ENCODE measurements around the gene MRPL17.

DNA sequence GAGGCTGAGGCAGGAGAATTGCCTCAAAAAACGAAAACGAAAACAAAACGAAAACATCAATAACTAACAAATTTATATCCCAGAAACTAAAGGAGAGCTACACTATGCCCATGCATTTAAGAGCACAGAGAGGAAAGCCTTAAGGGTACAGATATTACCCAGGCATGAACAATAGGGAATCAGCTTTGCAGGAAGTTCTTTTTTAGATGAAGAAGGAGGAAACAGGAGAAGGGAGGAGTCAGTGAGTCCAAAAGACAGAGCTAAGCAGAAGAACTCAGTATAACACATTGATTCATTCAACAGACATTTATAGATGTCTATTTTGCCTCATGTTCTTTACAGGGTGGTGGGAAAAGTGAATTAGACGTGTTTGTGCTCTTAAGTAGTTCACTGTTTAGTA, 8.3 kb downstream of the MRPL17 start:
- TF ChIP-seq EP300 (IDR thresholded peaks at IDR 0.05; ENCODE audit: low read length) (no peak), GABPB1 (CRISPR knock-in tag; IDR thresholded peaks at IDR 0.05) (no peak), CBX3 (IDR thresholded peaks at IDR 0.05; ENCODE audit: borderline replicate concordance in 1 of 2, low read length in 2 of 2) (no peak), HDAC2 (IDR thresholded peaks at IDR 0.05) (no peak), DIDO1 (tag; IDR thresholded peaks at IDR 0.05; ENCODE audit: low read depth) (no peak), SIN3A (IDR thresholded peaks at IDR 0.05; ENCODE audit: borderline replicate concordance in 2 of 2, control insufficient read depth in 1 of 2, low read depth in 2 of 2, low read length in 2 of 2) (no peak), HMG20A (CRISPR knock-in tag; conservative IDR thresholded peaks at IDR 0.05) (no peak), ZNF780A (CRISPR knock-in tag; IDR thresholded peaks at IDR 0.05) (no peak), ARHGAP35 (IDR thresholded peaks at IDR 0.05; ENCODE audit: partially characterized antibody) (no peak), ZNF146 (CRISPR knock-in tag; IDR thresholded peaks at IDR 0.05; ENCODE audit: unreplicated experiment) (no peak)
- TF ChIP-seq, protein P1, sequence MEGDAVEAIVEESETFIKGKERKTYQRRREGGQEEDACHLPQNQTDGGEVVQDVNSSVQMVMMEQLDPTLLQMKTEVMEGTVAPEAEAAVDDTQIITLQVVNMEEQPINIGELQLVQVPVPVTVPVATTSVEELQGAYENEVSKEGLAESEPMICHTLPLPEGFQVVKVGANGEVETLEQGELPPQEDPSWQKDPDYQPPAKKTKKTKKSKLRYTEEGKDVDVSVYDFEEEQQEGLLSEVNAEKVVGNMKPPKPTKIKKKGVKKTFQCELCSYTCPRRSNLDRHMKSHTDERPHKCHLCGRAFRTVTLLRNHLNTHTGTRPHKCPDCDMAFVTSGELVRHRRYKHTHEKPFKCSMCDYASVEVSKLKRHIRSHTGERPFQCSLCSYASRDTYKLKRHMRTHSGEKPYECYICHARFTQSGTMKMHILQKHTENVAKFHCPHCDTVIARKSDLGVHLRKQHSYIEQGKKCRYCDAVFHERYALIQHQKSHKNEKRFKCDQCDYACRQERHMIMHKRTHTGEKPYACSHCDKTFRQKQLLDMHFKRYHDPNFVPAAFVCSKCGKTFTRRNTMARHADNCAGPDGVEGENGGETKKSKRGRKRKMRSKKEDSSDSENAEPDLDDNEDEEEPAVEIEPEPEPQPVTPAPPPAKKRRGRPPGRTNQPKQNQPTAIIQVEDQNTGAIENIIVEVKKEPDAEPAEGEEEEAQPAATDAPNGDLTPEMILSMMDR (IDR thresholded peaks at IDR 0.05 in 2 of 3, conservative IDR thresholded peaks at IDR 0.05 in 1 of 3; ENCODE audit: insufficient read depth in 2 of 3, low read depth in 1 of 3, low read length in 3 of 3) = no peak
- TF ChIP-seq, protein P2, sequence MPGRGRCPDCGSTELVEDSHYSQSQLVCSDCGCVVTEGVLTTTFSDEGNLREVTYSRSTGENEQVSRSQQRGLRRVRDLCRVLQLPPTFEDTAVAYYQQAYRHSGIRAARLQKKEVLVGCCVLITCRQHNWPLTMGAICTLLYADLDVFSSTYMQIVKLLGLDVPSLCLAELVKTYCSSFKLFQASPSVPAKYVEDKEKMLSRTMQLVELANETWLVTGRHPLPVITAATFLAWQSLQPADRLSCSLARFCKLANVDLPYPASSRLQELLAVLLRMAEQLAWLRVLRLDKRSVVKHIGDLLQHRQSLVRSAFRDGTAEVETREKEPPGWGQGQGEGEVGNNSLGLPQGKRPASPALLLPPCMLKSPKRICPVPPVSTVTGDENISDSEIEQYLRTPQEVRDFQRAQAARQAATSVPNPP (IDR thresholded peaks at IDR 0.05; ENCODE audit: borderline replicate concordance, insufficient read depth, insufficient read length) = no peak
- TF ChIP-seq, protein P3, sequence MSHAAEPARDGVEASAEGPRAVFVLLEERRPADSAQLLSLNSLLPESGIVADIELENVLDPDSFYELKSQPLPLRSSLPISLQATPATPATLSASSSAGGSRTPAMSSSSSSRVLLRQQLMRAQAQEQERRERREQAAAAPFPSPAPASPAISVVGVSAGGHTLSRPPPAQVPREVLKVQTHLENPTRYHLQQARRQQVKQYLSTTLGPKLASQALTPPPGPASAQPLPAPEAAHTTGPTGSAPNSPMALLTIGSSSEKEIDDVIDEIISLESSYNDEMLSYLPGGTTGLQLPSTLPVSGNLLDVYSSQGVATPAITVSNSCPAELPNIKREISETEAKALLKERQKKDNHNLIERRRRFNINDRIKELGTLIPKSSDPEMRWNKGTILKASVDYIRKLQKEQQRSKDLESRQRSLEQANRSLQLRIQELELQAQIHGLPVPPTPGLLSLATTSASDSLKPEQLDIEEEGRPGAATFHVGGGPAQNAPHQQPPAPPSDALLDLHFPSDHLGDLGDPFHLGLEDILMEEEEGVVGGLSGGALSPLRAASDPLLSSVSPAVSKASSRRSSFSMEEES (CRISPR knock-in tag; IDR thresholded peaks at IDR 0.05) = no peak

Measured in K562 (cell line).